H9 (cell line): ENCODE results near the gene ITPKC. TPM values are rescaled to one million over a fixed set of nuclear protein-coding genes. Genes with fewer than 3 reads are reported as not detected.

Source experiments
- DNase-seq: peaks from one replicate; pipeline ENCODE4 v3.0.0-alpha.2; 2017
- H2AFZ ChIP-seq: one replicate; pipeline ENCODE4 v1.6.1; 2013; ENCODE audit warnings: mild to moderate bottlenecking, low read length, control low read depth, moderate library complexity
- H2AK5ac ChIP-seq: 2 replicates; pipeline ENCODE4 v1.6.1; 2013; ENCODE audit warnings: low read length, control low read depth, mixed read lengths; ENCODE audit not compliant: insufficient read length
- H2BK120ac ChIP-seq: one replicate; pipeline ENCODE4 v1.6.1; 2013; ENCODE audit warnings: low read depth, mild to moderate bottlenecking, low read length, control low read depth, inconsistent platforms; ENCODE audit not compliant: poor library complexity, severe bottlenecking
- H2BK12ac ChIP-seq: 2 replicates; pipeline ENCODE4 v1.6.1; 2013; ENCODE audit warnings: low read length, control low read depth, mixed read lengths, low read depth; ENCODE audit not compliant: insufficient read length
- H2BK15ac ChIP-seq: 2 replicates; pipeline ENCODE4 v1.6.1; 2013; ENCODE audit warnings: low read depth, low read length, control low read depth
- H2BK20ac ChIP-seq: one replicate; pipeline ENCODE4 v1.6.1; 2013; ENCODE audit warnings: low read depth, mild to moderate bottlenecking, low read length, control low read depth, inconsistent platforms; ENCODE audit not compliant: poor library complexity, severe bottlenecking
- H2BK5ac ChIP-seq: 2 replicates; pipeline ENCODE4 v1.6.1; 2013; ENCODE audit warnings: low read length, control low read depth, mixed read lengths; ENCODE audit not compliant: insufficient read length
- H3K14ac ChIP-seq: 2 replicates; pipeline ENCODE4 v1.6.1; 2013; ENCODE audit warnings: low read length, control low read depth; ENCODE audit not compliant: insufficient read depth
- H3K18ac ChIP-seq: 2 replicates; pipeline ENCODE4 v1.6.1; 2013; ENCODE audit warnings: low read depth, mild to moderate bottlenecking, mixed read lengths, low read length, control low read depth; ENCODE audit not compliant: insufficient read length
- H3K23ac ChIP-seq: 2 replicates; pipeline ENCODE4 v1.6.1; 2013; ENCODE audit warnings: low read length, control low read depth, mixed read lengths, low read depth; ENCODE audit not compliant: insufficient read length
- H3K23me2 ChIP-seq: 2 replicates; pipeline ENCODE4 v1.6.1; 2013; ENCODE audit warnings: low read depth, mild to moderate bottlenecking, mixed read lengths, low read length, control low read depth; ENCODE audit not compliant: insufficient read length, poor library complexity, severe bottlenecking
- H3K27ac ChIP-seq: 2 replicates; pipeline ENCODE4 v1.5.1; 2013; ENCODE audit warnings: low read length, control low read depth, mixed read lengths, low read depth; ENCODE audit not compliant: insufficient read length
- H3K27me3 ChIP-seq: 2 replicates; pipeline ENCODE4 v1.6.1; 2013; ENCODE audit warnings: low read length, control low read depth, inconsistent platforms; ENCODE audit not compliant: insufficient read depth
- H3K4ac ChIP-seq: 2 replicates; pipeline ENCODE4 v1.6.1; 2013; ENCODE audit warnings: low read depth, mild to moderate bottlenecking, control low read depth, inconsistent platforms, low read length, moderate library complexity
- H3K4me1 ChIP-seq: 2 replicates; pipeline ENCODE4 v1.6.1; 2013; ENCODE audit warnings: low read length, control low read depth, inconsistent platforms; ENCODE audit not compliant: insufficient read depth
- H3K4me2 ChIP-seq: 2 replicates; pipeline ENCODE4 v1.6.1; 2013; ENCODE audit warnings: low read length, control low read depth, mixed read lengths; ENCODE audit not compliant: insufficient read length, insufficient read depth
- H3K56ac ChIP-seq: 2 replicates; pipeline ENCODE4 v1.6.1; 2013; ENCODE audit warnings: low read depth, mild to moderate bottlenecking, mixed read lengths, low read length, control low read depth; ENCODE audit not compliant: insufficient read length
- H3K79me1 ChIP-seq: 2 replicates; pipeline ENCODE4 v1.6.1; 2013; ENCODE audit warnings: low read depth, mild to moderate bottlenecking, moderate library complexity, low read length, control low read depth, inconsistent platforms; ENCODE audit not compliant: insufficient read depth, poor library complexity, severe bottlenecking
- H3K79me2 ChIP-seq: 2 replicates; pipeline ENCODE4 v1.6.1; 2013; ENCODE audit warnings: low read length, control low read depth, inconsistent platforms; ENCODE audit not compliant: insufficient read depth
- H3K9ac ChIP-seq: 2 replicates; pipeline ENCODE4 v1.6.1; 2013; ENCODE audit warnings: low read length, control low read depth, mixed read lengths; ENCODE audit not compliant: insufficient read length; ENCODE audit errors: extremely low read depth
- H3K9me3 ChIP-seq: one replicate; pipeline ENCODE4 v1.6.1; 2013; ENCODE audit warnings: low read depth, low read length, inconsistent platforms; ENCODE audit not compliant: control insufficient read depth
- H3T11ph ChIP-seq: one replicate; pipeline ENCODE4 v1.6.1; 2013; ENCODE audit warnings: mild to moderate bottlenecking, low read length, control low read depth, inconsistent platforms
- H4K20me1 ChIP-seq: one replicate; pipeline ENCODE4 v1.6.1; 2013; ENCODE audit not compliant: control insufficient read depth, insufficient read length, insufficient read depth
- H4K5ac ChIP-seq: 2 replicates; pipeline ENCODE4 v1.6.1; 2013; ENCODE audit warnings: low read depth, mild to moderate bottlenecking, mixed read lengths, low read length, control low read depth; ENCODE audit not compliant: insufficient read length
- H4K8ac ChIP-seq: replicated peaks from 2 replicates; pipeline ENCODE4 v1.6.1; 2013; ENCODE audit warnings: low read length, control low read depth, mixed read lengths, low read depth; ENCODE audit not compliant: insufficient read length
- H4K91ac ChIP-seq: 2 replicates; pipeline ENCODE4 v1.6.1; 2013; ENCODE audit warnings: low read depth, mild to moderate bottlenecking, moderate library complexity, mixed read lengths, low read length, control low read depth; ENCODE audit not compliant: insufficient read length
- H3K27ac Mint-ChIP-seq, 3 experiments: 2 replicates in 2 of 3; 3 replicates in 1 of 3; pipeline ENCODE4 v1.8.0; 2020 to 2021; ENCODE audit warnings: mixed read lengths in 3 of 3, mild to moderate bottlenecking in 1 of 3, moderate library complexity in 1 of 3
- H3K27me3 Mint-ChIP-seq: 2 replicates; pipeline ENCODE4 v1.8.0; 2021; ENCODE audit warnings: low read depth, mild to moderate bottlenecking, moderate library complexity, mixed read lengths
- H3K36me3 Mint-ChIP-seq, 3 experiments: 2 replicates in 2 of 3; 3 replicates in 1 of 3; pipeline ENCODE4 v1.8.0; 2020 to 2021; ENCODE audit warnings: low read depth in 3 of 3, mixed read lengths in 3 of 3; ENCODE audit not compliant: insufficient read depth in 1 of 3
- H3K4me1 Mint-ChIP-seq, 2 experiments: 2 replicates each; pipeline ENCODE4 v1.8.0; 2020; ENCODE audit warnings: mixed read lengths in 2 of 2
- H3K4me3 Mint-ChIP-seq, 2 experiments: 2 replicates in 1 of 2; 3 replicates in 1 of 2; pipeline ENCODE4 v1.8.0; 2020 to 2021; ENCODE audit warnings: mild to moderate bottlenecking in 2 of 2, mixed read lengths in 2 of 2, moderate library complexity in 1 of 2
- H3K9me3 Mint-ChIP-seq, 2 experiments: 2 replicates in 1 of 2; 3 replicates in 1 of 2; pipeline ENCODE4 v1.8.0; 2020; ENCODE audit warnings: mild to moderate bottlenecking in 2 of 2, mixed read lengths in 2 of 2, moderate library complexity in 1 of 2
- CTCF ChIP-seq: fragments of 200-600 bp; sonication (generic); conservative IDR thresholded peaks from 3 replicates; pipeline ENCODE4 v1.8.0; 2021; ENCODE audit warnings: antibody characterized with exemption, mild to moderate bottlenecking
- WGBS: extraction: QIAGEN DNeasy Blood & Tissue Kit; methylation state at CpG from one replicate; pipeline ENCODE4 v1.1.7; 2013; ENCODE audit warnings: missing lambda C conversion rate, low lambda C conversion rate, mixed read lengths; ENCODE audit not compliant: insufficient read length; ENCODE audit errors: extremely low coverage; 5-methylcytosine and 5-hydroxymethylcytosine counted together
- total RNA-seq: library from RNA; stranded (reverse); gene quantifications from 2 replicates; pipeline ENCODE4 v1.2.1, GENCODE V29; 2021

ITPKC gene
- total RNA-seq, 1 experiment from 2014 or later = 11.2 TPM

GRCh38 chr19:40750874-40751537 lies 34.1 kb downstream of the ITPKC start, which contains the start of gene SNRPA:
TSS of gene SNRPA (plus strand) at chr19:40751203. CDS start at chr19:40751409, 206 bp downstream.
- Histone ChIP-seq H2BK20ac (no peak within 1 kb of the TSS), H3K9me3 (no peaks in the 10 kb centered on the region), H2BK120ac (peak within 1 kb of the TSS; percentile 98), H3K14ac (peak within 1 kb of the TSS; percentile 100), H3K4me1 (no peaks in the 10 kb centered on the region; the same call in 1 of the 2 replicates), H4K91ac (peak within 1 kb of the TSS; percentile 82), H2BK5ac (peak within 1 kb of the TSS; percentile 71), H4K8ac (peak within 1 kb of the TSS; percentile 78), H2AK5ac (peak within 1 kb of the TSS; percentile 24), H3K56ac (peak within 1 kb of the TSS; percentile 95), H3K23me2 (peaks cover 9% of the 10 kb centered on the region), H3K18ac (peak within 1 kb of the TSS; percentile 100), H3K23ac (no peak within 1 kb of the TSS), H4K5ac (peak within 1 kb of the TSS; percentile 94), H3T11ph (peak within 1 kb of the TSS; percentile 86), H3K27ac (peak within 1 kb of the TSS; percentile 93), H3K4me2 (peak within 1 kb of the TSS; percentile 85), H2BK12ac (peak within 1 kb of the TSS; percentile 77), H3K9ac (peak within 1 kb of the TSS; percentile 99), H3K79me1 (peaks cover 7% of the 10 kb centered on the region), H4K20me1 (peaks cover 3% of the 10 kb centered on the region), H2AFZ (no peak within 1 kb of the TSS), H3K79me2 (peaks cover 35% of the 10 kb centered on the region; the same call in 1 of the 2 replicates), H2BK15ac (no peak within 1 kb of the TSS), H3K27me3 (no peaks in the 10 kb centered on the region), H3K4ac (peak within 1 kb of the TSS; percentile 71; the same call in 1 of the 2 replicates)
- peak within 1 kb of the TSS; percentile 99 for H3K27ac Mint-ChIP-seq
- peaks cover 37 to 48% (median 38%) of the 10 kb centered on the region in 3 experiments for H3K36me3 Mint-ChIP-seq
- TF ChIP-seq CTCF = no peak
- peak; percentile 98 for DNase-seq
- no peaks in the 10 kb centered on the region; the same call in none of the 2 replicates for H3K27me3 Mint-ChIP-seq
- peak within 1 kb of the TSS; percentile 95 to 98 for H3K4me3 Mint-ChIP-seq
- WGBS = no CpG with 5 or more reads among the region's 46 CpGs
- peaks cover 0 to 3% of the 10 kb centered on the region in 2 experiments; a peak in 1 of 5 replicates for H3K9me3 Mint-ChIP-seq
- H3K4me1 Mint-ChIP-seq = peaks cover 31 to 40% of the 10 kb centered on the region in 2 experiments
